Smooth muscle cell of the brain vasculature (primary cell): ENCODE results near the gene SERPINA12.
"Not testable (repeated sequence)": the region's sequence is repeated elsewhere in the genome, so short reads cannot be mapped to it uniquely, and the experiment has no call there.

ENCODE experiments used
- DNase-seq: peaks from one replicate; pipeline ENCODE4 v3.0.0-alpha.2; 2012; ENCODE audit warnings: low read depth, low spot score

The SERPINA12 gene

DNA sequence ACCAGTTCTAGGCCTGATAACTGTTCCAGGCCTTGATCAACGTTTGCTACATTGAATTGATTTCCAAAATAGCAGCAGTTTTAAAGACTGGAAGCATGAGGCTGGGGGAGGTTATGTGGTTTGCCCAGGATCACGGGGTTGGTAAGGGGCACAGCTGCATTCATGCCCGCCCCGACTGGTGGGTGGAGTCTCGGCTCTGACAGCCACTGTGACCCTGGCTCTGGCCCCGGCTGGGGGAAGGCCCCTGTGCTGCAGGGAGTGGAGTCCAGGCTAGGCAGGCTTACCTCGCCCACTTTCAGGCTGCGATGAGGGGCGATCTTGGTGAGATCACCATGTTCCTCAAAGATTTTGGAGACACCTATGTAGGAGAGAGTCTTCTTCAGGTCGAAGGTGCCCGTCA lies 19.9 kb downstream of the SERPINA12 start:
- no peak for DNase-seq

DNA sequence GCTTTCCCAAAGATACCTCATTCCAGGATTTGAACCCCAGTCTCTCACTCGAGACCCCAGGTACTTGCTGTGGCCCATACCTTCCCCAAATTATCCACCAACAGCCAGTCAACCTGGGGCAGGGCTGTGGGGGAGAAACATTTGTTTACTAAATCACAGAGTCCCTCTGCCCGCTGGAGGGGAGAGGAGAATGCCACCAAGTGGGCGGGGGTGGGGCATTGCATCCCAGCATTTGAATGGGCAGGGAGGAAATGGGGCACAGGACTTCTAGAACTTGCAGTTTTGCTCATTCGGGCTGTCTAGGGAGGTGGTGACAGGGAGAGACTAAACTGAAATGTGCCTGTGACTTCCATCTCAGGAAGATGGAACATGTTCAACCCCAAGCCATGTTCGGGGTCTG lies 22.4 kb downstream of the SERPINA12 start:
- no peak for DNase-seq

DNA sequence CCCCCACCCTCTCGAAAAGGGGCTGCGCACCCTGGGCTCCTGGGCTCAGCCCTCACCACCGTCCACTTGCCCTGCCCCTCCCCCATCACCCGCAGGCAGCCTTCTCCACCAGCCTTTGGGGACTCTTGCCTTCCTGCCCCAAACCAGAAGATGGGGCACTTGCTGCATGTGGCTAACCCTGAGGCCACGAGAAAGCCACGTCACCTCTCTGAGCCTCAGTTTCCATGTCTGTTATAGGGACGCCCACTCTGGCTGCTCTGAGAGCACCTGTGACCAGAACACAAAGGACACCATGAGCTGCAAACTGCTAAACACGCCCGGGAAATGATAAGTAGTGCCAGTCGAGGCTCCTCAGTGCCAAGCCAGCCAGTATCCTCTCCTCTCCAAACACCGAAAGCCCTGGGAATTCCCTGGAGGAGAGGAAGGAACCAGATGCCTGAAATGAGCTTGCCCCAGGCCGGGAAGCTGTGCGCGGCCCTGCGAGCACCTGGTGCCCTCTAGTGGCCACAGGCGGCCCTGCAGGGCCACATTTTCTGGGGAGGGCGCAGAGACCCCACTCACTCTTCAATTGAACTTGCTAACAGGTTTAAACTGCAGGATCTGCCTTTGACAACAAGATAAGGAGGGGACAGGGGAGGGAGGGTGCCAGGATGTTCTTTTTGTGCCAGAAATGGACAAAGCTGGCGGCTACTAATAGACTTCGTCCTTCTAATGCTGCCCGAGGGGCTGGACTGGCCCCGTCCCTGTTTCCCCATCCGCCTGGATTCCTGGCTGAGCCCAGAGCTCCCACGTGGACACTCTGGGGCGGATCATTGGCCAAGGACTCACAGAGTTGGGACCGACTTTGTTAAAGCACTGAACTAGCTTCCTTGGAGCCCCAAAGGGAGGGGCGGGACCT lies 23.1 kb downstream of the SERPINA12 start:
- peak; percentile 33 for DNase-seq

DNA sequence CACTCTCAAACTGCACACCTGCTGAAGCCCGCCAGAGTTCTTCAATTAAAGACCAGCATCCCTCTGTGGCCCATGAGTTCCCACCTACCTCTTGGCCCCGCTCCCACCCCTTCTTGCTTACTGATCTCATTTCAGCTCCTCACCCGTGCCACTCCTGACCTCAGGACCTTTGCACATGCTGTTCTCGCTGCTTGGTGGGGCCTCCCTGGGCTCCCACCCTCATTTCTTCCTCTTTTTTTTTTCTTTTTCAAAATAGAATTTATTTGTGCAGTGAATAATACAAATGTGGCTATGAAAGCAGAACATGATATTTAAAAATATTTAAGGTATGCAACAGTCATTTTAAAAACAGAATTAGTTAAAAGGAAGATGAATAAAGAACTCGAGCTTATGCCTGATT lies 24.8 kb downstream of the SERPINA12 start:
- DNase-seq: no peak

DNA sequence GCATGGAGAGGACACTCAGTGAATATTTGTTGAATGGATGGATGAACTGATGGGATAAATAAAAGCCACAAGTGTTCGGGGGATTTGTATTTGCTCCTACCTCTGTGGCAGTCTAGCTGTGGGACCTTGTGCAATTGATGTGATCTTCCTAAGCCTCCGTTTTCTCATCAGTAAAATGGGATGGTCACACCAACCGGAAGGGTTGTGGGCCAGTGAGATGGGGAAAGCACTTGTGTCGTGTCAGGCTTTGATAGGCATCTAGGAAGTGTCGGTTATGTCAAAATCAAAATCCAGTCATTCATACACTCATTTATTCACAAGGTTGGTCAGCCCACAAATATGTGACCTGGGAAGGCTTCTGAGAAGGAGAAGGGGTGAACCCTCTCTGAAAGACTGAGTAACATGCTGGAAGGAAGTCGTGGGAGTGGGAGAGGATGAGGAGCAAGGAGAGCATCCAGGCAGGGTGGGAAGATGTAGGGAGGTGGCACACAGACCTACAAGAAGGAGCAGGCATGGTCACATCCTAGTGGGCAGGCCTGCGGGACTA lies 25.5 kb downstream of the SERPINA12 start:
- DNase-seq: no peak

DNA sequence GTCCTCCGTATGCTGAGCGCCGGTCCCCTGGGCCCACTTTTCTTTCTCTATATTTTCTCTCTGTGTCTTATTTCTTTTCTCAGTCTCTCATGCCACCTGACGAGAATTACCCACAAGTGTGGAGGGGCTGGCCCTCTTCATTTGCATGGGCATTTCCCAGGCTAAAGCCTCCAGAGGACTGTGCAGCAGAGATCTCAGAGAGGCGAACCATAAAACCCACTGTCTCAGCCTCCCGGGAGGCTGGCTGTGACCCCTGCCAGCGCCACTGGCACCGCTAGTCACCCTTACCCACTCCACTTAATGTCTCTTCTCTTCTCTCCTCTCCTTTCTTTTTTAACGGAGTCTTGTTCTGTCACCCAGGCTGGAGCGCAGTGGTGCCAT lies 26.2 kb downstream of the SERPINA12 start:
- DNase-seq: no peak

DNA sequence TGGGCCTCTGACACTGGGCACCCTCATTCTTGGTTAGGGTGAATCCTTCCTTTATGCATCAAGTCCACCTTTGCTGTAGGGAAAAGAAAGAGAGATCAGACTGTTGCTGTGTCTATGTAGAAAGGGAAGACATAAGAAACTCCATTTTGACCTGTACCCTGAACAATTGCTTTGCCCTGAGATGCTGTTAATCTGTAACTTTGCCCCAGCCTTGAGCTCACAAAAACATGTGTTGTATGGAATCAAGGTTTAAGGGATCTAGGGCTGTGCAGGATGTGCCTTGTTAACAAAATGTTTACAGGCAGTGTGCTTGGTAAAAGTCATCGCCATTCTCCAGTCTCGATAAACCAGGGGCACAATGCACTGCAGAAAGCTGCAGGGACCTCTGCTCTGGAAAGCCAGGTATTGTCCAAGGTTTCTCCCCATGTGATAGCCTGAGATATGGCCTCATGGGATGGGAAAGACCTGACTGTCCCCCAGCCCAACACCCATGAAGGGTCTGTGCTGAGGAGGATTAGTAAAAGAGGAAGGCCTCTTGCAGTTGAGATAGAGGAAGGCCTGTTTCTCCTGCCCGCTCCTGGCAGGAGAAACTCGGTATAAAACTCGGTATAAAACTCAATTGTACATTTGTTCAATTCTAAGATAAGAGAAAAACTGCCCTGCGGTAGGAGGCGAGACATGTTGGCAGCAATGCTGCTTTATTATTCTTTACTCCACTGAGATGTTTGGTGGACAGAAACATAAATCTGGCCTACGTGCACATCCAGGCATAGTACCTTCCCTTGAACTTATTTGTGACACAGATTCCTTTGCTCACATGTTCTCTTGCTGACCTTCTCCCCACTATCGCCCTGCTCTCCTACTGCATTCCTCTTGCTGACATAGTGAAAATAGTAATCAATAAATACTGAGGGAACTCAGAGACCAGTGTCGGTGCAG lies 26.9 kb downstream of the SERPINA12 start:
- DNase-seq: not testable (repeated sequence)

DNA sequence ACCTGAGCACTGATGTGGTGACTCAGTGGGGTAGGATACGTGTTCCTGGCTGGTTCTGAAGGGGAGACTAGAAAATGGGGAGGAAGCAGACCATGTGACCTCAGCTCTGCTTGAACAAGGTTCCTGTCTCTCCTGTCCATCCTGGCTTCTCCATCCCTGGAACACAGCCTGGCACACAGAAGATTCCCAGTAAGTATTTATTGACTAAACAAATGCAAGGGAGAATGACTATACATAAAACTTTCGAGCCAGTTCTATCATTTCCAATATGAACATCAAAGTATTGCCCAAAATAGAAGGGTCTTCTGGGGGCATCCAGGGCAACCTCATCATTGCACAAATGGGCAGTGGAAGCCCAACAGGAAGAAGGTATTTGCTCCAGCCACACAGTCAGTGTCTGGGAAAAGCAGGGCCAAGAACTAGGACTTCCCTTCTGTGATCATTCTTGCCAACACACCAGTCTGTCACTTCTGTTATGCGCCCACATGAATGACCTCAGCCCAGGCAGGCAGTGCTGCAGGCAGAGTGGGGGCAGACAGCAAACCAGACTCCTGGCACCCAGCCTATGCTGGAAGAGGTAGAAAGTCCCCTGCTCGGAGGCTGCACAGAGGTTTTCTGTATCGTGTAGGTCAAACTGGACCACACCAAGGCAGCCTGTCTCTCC lies 27.7 kb downstream of the SERPINA12 start:
- DNase-seq: no peak

DNA sequence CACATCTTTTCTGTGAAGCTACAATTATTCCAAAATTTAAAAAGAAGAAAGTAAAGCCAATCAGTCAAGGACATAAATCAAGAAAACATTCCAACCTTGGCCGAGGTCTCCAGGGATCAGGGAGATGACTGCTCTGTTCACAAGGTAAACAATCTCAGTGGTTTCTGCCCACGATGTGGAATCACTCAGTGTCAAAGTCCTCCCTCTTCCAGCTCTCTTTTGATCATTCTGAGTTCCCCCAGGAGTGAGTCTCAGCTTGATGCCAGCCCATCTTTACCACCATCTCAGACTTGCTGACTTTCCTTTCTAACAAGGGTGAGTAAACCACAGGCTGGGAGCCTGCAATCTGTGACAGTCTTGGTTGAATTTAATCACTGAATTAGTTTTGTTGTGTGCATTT lies 28.5 kb downstream of the SERPINA12 start:
- no peak for DNase-seq

DNA sequence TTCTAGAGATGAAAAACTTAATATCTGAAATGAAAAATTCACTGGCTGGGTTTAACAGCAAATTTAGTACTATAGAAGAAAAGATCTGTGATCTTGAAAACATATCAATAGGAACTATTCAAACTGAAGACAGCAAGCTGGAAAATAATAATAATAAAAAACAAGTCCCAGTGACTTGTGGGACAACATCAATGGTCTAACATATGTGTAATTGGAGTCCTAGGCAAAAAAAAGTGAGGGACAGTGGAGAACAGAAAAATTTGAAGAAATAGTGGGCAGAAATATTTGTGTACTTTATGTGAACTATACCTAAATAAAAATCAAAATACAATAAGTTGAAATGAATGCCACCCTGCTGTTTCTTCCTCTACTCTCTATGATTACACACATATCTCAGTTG lies 30.8 kb downstream of the SERPINA12 start:
- no peak for DNase-seq

DNA sequence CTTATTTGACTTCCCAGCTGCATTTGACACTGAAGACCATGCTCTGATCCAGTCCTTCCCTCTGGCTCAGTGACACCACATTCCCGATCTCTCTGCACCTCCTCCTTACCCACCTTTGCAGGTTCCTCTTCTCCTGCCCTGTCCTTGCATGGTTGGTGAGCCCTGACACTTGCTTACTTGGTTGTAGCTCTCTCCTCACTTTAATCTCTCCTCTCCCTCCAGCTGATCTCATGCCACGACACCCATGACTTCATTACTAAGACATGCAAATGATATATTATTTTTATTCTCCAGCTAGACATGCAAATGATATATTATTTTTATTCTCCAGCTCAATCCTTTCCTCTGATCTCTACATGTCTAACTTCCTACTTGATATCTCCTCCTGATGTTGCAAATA lies 33.2 kb downstream of the SERPINA12 start, which contains the start of gene SERPINA9:
SERPINA9 (minus strand) TSS at position 175 of the 400 bp plus-strand sequence. CDS start 6,357 bp downstream, outside the sequence.
- no peak for DNase-seq

DNA sequence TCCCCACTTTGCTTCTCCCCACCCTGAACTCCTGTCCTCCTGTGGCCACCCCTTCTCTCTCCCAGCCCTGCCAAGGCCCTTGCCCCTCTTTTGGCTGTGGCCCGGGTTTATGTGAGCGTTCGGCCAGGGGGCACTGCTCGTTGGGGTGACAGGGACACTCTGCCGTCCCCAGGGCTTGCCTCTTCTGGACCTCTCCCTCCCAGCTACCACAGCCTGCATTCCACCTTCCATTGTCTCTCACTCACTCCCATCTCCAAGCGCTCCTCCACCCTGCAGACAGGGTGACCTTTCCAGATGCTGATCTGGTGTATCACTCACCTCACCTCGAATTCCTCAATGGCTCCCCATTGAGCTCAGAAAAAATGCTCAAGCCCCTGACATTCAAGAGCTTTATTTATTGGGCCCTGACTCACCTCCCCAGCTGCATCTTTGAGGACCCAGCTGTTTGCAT lies 34.7 kb downstream of the SERPINA12 start:
- DNase-seq: peak; percentile 21

DNA sequence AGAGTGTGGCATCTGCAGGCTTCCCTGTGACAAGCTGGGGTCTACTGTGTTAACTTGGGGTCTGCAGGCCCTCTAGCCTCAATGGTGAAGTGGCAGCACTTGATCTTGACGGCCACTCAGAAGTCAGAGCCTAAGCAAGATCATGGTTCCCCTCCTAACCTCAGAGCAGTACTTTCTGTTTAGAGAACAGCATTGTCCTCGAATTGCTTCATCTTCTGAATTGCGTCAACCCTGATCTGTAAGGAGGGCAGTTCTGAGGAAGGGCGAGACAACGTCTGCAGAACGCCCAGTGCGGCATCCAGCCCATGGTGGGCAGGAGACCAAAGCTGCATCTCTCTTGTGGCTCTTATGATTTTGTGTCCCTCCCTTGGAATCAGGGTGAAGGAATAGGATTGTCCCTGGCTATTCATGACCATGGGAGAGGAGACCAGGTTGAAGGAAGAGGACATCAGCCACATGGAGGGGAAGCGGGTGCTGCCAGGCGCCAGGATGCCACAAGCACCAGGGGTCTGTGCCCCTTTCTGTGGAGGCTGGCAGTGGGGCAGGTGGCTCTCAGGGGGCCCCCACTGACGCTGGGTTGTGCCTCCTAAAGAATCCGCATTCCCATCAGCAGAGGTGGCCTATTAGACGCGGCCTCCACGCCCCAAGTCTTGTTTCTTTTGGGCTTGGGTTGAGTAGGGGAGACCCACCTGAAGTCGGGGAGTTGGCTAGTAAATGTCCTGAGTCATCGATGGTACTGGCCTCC lies 35.4 kb downstream of the SERPINA12 start:
- no peak for DNase-seq

DNA sequence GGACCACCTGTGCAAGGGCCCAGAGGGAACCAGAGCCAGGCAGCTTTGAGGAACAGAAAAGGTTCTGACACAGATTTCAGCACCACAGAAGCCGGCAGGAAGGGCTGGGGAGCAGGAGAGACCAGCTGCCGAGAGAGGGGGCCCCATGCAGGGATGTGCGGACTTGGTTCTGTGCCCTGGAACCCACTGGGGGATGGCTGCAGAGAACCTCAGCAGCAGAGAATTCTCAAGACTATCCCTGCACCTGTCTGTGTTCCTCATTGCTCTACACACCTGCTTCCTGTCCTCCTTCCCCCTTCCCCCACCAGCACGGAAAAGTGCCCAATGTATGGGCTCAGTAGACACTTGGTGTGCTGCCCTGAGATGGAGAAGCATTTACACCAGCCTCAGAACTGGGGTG lies 36.4 kb downstream of the SERPINA12 start:
- no peak for DNase-seq

DNA sequence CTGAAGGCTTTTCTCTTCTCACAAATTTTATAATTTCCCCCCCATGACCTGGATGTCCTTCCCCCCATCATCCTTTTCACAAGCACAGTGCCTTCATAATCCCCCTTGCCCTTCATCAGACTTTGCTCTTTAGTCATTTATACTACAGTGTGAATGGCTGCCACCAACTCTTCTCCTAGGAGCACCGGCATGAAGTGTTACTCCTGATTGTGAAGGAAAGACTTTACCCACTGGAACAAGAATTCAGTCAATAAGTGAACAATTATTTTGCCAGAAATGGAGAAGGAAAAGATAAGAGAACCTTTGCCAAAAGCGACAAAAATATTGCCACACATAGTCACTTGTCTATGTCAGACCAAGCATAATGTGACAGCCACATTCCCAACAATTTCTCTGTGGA lies 38.2 kb downstream of the SERPINA12 start:
- no peak for DNase-seq

DNA sequence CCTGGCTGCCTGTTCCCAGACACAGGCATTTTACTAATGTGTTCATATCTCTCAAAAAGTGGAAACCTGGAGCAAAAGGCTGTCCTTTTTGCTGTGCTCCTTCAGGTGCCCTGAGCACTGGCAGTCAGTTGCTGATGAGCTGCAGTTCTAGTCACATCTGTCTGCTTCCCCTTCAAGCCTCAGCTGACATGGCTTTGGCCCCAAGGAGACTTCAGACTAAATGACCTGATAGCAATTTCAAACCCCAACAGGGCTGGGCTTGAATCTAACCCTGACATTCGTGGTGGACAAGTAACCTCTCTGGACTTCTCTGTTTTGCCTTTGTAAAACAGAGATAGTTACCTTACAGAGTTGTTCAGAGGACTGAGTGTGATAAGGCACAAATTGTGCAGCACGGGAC lies 39.0 kb downstream of the SERPINA12 start:
- DNase-seq: no peak

DNA sequence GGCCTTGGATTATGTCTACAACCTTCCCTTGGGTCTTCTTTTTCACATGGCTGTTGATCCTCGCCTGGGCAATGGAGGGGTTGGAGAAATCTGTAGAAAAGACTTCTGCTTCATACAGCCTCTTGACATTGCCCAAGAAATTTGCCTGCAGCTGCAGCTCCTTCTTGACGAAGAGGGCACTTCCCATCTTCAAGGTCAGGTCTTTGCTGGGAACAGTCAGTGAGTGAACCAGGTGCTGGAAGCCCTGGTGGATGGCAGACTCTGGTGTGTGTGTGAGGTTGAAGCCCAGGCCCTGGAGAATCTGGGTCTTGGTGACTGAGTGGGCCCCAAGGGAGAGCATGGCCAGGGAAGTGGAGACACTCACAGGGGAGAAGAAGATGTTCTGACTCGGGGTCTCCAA lies 40.0 kb downstream of the SERPINA12 start:
- no peak for DNase-seq

DNA sequence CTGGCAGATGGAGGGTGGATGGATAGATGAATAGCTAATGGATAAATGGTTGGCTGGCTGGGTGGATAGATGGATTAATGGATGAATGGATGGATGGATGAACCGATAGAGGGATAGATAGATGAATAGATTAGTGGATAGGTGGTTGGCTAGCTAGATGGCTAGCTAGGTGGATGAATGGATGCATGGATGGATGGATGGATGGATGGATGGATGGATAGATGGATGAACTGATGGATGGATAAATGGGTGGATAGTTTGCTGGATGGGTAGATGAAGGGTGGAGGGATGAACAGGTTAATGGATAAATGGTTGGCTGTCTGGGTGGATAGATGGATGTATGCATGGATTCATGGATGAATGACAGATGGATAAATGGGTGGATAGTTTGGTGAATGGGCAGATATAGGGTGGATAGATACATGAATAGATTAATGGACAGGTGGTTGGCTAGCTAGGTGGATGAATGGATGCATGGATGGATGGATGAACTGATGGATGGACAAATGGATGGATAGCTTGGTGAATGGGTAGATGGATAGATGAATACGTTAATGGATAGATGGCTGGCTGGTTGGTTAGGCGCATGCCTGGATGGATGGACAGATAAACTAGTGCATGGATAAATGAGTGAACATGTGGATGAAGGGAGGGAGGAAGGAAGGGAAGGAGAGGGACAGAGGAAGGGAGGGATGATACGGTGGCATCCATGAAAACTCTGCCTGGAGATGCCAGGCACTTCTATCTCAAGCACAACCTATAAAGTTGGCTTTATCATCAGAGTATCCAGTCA lies 41.3 kb downstream of the SERPINA12 start:
- no peak for DNase-seq

DNA sequence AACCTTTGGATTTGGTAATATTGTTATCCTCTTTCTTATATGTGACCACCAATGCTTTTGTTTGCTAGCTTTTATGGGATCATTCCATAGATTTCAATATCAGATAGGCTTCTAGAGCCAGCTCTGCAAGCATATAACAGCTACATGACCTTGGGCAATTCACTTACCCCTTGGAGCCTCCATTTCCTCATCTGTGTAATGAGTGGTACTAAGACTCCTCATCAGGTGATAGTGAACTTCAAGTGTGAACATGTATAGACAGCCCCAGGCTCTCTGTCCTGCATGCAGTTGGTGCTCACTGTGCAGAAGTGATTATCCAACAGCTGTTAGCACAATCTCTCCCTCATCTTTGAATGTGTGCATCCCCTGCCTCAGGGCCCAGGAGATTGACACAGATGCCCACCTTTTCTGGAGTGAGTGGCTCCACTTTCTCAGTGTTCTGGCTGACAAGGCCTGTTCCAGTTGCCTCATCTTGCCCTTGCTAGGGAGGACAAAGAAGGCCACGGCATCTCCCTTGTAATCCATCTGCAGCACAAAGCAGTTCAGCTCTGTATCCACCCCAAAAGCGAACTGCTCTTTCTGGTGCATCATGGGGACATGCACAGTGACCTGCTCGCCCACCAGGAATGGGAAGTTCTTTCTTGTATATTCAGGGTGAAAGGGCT lies 42.4 kb downstream of the SERPINA12 start:
- no peak for DNase-seq
